ENCODE results near the gene NDUFB10.

DNA sequence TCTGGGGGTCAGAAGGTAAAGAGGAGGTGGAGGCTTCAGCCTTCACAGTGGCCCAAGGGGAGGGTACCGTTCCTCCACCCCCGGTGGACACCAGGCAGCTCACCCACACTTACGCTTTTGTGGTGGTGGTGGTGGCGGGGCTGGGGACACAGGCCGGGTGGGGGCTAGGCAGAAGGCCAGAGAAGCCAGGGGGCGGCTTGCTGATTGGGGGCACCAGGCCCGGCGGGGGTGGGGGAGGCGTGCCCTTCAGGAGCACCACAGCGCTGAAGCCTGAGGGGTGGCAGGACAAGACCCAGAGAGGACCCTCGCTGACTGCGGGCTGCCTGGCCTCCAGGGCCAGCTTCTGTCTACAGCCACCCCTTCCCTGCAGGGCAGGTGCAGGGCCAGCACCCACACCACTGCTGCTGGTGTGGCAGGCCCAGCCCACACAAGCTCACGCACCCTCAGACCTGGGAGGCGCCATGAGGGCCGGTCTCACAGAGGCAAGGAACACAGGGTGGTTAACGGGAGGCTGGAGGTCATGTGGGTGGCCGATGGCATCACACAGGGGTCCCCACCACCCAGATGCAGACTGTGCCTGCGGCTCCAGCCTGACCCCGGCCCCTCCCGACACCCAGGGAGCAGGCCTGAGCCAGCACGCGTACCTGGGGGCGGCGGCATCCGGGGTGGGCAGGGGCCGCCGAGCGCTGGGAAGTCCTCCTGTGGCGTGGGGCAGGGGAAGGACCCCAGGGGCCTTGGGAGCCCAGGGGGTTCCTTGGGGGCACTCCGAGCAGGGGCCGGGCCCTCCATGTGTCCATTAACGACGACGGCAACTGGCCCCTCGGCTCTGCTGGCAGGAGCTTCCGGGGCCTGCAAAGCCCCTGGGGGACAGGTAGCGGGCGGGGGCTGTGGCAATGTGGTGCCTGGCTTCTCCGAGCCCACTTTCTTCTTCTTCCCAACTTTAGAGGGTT is 39.8 kb downstream of the NDUFB10 start:
- TF ChIP-seq, protein P1, sequence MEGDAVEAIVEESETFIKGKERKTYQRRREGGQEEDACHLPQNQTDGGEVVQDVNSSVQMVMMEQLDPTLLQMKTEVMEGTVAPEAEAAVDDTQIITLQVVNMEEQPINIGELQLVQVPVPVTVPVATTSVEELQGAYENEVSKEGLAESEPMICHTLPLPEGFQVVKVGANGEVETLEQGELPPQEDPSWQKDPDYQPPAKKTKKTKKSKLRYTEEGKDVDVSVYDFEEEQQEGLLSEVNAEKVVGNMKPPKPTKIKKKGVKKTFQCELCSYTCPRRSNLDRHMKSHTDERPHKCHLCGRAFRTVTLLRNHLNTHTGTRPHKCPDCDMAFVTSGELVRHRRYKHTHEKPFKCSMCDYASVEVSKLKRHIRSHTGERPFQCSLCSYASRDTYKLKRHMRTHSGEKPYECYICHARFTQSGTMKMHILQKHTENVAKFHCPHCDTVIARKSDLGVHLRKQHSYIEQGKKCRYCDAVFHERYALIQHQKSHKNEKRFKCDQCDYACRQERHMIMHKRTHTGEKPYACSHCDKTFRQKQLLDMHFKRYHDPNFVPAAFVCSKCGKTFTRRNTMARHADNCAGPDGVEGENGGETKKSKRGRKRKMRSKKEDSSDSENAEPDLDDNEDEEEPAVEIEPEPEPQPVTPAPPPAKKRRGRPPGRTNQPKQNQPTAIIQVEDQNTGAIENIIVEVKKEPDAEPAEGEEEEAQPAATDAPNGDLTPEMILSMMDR (IDR thresholded peaks at IDR 0.05): no peak
- TF ChIP-seq POLR2A (IDR thresholded peaks at IDR 0.05): no peak

Data from body of pancreas (tissue), 4 donors.